ENCODE results near the gene ZNF687. TPM values are rescaled to one million over a fixed set of nuclear protein-coding genes. Genes with fewer than 3 reads are reported as not detected.

ZNF687 gene
- total RNA-seq, 1 donor from 2014 or later = 32.1 TPM

DNA sequence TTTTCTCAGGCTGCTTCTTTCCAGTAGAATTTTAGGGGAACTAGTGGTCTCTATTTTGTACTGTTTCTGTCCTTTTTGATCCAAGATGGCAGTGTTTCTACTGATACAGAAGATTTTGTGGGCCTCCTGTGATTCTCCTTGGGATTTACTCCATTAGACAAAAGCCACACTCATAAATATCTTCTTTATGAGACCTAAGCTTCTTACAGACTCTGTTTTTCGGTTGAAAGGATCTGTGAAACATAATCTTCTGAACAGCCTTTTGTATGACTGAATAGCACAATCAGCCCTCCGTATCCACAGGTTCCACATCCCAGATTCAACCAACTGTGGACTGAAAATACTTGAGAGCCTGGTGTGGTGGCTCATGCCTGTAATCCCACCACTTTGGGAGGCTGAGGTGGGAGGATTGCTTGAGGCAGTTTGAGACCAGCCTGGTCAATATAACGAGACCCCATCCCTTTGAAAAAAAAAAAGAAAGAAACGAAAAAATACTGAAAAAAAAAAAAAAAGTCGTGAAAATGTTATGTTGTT lies 38.3 kb upstream of the ZNF687 start:
- Mint-ChIP-seq H3K36me3 (peaks cover 49% of the 10 kb centered on the region), H3K27ac (no peak overlapping the region)
- TF ChIP-seq, protein P1, sequence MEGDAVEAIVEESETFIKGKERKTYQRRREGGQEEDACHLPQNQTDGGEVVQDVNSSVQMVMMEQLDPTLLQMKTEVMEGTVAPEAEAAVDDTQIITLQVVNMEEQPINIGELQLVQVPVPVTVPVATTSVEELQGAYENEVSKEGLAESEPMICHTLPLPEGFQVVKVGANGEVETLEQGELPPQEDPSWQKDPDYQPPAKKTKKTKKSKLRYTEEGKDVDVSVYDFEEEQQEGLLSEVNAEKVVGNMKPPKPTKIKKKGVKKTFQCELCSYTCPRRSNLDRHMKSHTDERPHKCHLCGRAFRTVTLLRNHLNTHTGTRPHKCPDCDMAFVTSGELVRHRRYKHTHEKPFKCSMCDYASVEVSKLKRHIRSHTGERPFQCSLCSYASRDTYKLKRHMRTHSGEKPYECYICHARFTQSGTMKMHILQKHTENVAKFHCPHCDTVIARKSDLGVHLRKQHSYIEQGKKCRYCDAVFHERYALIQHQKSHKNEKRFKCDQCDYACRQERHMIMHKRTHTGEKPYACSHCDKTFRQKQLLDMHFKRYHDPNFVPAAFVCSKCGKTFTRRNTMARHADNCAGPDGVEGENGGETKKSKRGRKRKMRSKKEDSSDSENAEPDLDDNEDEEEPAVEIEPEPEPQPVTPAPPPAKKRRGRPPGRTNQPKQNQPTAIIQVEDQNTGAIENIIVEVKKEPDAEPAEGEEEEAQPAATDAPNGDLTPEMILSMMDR (IDR thresholded peaks at IDR 0.05; ENCODE audit: unreplicated experiment) = no peak

DNA sequence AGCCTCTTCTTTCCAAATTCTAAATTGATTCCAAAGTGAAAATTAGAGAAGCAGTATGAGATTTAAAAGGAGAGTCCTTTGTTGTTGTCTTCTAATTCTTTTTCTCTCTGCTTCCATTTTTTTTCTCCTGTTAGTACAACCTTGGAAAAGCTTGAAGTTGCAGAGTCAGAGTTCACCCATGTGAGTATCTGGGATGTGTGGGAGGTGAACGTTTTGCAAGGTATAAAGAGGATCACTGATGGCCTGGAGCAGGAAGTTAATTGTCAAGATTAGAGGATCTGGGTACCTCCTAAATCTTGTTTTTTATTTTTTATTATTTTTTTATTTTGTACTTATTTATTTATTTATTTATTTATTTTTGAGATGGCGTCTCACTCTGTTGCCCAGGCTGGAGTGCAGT lies 35.3 kb upstream of the ZNF687 start:
- H3K27ac Mint-ChIP-seq = no peak overlapping the region
- peaks cover 54% of the 10 kb centered on the region for H3K36me3 Mint-ChIP-seq
- H3K4me3 Mint-ChIP-seq = no peak overlapping the region
- H3K27me3 Mint-ChIP-seq (ENCODE audit: low read depth) = no peaks in the 10 kb centered on the region
- no peaks in the 10 kb centered on the region for H3K4me1 Mint-ChIP-seq
- no peaks in the 10 kb centered on the region for H3K9me3 Mint-ChIP-seq
- no peak for DNase-seq (ENCODE audit: low spot score in 2 of 2, unreplicated experiment in 2 of 2)
- TF ChIP-seq, protein P1 (IDR thresholded peaks at IDR 0.05; ENCODE audit: unreplicated experiment) = no peak

More for the DNA sequence above, 38.3 kb upstream of the ZNF687 start:
- Mint-ChIP-seq H3K27me3 (ENCODE audit: low read depth) (no peaks in the 10 kb centered on the region), H3K9me3 (no peaks in the 10 kb centered on the region), H3K4me1 (no peaks in the 10 kb centered on the region), H3K4me3 (no peak overlapping the region)
- no peak for DNase-seq (ENCODE audit: low spot score in 2 of 2, unreplicated experiment in 2 of 2)

DNA sequence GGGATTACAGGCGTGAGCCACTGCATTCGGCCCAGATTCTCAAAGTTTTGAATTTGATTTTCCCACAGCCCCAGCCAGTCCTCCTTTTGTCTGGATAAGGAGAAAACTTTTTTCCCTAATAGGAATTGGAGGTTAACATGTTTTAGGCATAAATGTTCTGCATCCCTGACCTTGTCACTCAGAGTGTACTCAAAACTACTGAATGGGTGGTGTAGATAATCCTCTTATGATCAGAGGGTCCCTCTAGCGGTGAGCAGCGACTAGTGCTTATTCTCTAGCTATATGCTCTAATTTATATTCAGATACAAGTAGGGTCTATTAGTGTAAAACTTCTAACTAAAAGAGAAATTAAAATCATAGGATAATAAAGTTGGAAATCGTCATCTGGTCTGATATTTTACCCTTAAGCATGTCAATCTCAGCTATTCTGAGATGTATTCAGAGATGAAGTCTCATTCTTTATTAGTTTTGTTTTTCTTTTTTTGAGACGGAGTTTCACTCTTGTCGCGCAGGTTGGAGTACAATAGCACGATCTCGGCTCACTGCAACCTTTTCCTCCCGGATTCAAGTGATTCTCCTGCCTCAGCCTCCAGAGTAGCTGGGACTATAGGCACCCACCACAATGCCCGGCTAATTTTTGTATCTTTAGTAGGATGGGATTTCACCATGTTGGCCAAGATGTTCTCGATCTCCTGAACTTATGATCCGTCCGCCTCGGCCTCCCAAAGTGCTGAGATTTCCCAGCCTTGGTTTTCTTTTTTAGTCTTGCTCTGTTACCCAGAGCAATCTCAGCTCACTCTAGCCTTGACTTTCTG lies 30.2 kb upstream of the ZNF687 start:
- TF ChIP-seq, protein P1 (IDR thresholded peaks at IDR 0.05; ENCODE audit: unreplicated experiment) = peak; percentile 73
- peaks cover 19% of the 10 kb centered on the region for H3K36me3 Mint-ChIP-seq
- H3K27me3 Mint-ChIP-seq (ENCODE audit: low read depth) = no peaks in the 10 kb centered on the region
- peak in 1 of 2 experiments; percentile 27 for DNase-seq (ENCODE audit: low spot score in 2 of 2, unreplicated experiment in 2 of 2)
- H3K9me3 Mint-ChIP-seq = no peaks in the 10 kb centered on the region
- peak overlapping the region; percentile 69 for H3K27ac Mint-ChIP-seq
- peaks cover 11% of the 10 kb centered on the region for H3K4me1 Mint-ChIP-seq
- no peak overlapping the region for H3K4me3 Mint-ChIP-seq

DNA sequence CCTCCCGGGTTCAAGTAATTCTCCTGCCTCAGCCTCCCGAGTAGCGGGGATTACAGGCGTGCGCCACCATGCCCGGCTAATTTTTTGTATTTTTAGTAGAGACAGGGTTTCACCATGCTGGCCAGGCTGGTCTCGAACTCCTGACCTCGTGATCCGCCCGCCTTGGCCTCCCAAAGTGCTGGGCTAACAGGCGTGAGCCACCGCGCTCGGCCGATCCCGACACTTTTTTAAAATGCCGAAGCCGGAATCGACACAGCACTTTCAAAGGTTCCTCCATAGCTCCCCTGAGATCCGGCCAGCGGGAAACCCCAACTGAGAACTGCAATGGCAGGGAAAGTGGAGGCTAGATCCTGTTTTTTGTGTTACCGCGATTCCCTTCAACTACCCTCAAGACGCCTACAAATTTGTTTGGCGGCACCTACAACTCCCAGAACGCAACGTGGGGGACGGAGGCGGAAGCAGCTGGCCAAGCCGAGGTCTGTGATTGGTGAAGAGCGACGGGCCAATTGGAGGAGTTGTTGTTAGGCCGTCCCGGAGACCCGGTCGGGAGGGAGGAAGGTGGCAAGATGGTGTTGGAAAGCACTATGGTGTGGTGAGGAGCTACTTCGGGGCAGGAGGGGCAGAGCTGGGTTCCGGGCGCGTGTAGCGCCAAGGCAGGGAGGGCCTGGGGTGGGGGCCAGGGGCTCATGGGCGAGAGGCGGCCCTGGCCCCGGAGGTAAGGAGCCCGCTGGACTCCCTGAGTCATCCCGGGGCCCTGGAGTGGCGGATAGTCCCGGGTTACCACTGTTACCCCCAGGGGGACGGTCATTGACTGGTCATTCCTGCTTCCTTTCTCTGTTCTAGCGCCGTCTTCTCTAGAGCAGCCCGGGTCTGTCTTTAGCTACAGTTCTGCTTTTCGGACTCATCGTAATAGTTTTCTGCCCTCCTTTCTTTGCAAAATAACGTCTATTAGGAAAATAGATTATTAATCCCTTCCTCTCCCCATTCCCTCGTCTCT lies 27.6 kb upstream of the ZNF687 start, which contains the start of gene PSMD4:
Gene PSMD4, plus strand, starts transcription at position 518 of the 997 bp plus-strand sequence. Its CDS starts 49 bp downstream, at position 567.
- H3K4me1 Mint-ChIP-seq = peaks cover 15% of the 10 kb centered on the region
- H3K9me3 Mint-ChIP-seq = no peaks in the 10 kb centered on the region
- DNase-seq (ENCODE audit: low spot score in 2 of 2, unreplicated experiment in 2 of 2) = peak; percentile 73 to 84
- no peaks in the 10 kb centered on the region for H3K27me3 Mint-ChIP-seq (ENCODE audit: low read depth)
- peaks cover 13% of the 10 kb centered on the region for H3K36me3 Mint-ChIP-seq
- peak within 1 kb of the TSS; percentile 82 for H3K27ac Mint-ChIP-seq
- H3K4me3 Mint-ChIP-seq = peak within 1 kb of the TSS; percentile 77
- TF ChIP-seq, protein P1 (IDR thresholded peaks at IDR 0.05; ENCODE audit: unreplicated experiment) = no peak

DNA sequence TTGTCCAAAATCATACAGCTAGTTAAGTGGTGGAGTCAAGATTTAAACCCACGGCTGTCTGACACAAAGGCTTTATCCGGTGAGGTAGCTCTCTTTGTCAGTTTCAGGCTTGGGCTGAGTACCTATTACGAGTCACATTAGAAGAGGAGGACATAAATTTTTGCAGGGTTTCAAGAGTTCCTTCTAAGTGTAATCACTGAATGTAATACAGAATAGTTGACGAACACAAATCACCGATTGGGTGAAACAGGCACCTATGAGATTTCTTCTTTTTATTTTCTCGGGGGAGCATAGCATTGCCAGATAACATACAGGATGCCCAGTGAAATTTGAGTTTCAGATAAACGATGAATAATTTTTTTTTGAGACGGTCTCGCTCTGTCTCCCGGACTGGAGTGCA lies 26.7 kb upstream of the ZNF687 start:
- no peaks in the 10 kb centered on the region for H3K27me3 Mint-ChIP-seq (ENCODE audit: low read depth)
- H3K36me3 Mint-ChIP-seq = peaks cover 9% of the 10 kb centered on the region
- H3K27ac Mint-ChIP-seq = peak overlapping the region; percentile 82
- no peaks in the 10 kb centered on the region for H3K9me3 Mint-ChIP-seq
- H3K4me1 Mint-ChIP-seq = peaks cover 15% of the 10 kb centered on the region
- DNase-seq (ENCODE audit: low spot score in 2 of 2, unreplicated experiment in 2 of 2) = no peak
- peak overlapping the region; percentile 77 for H3K4me3 Mint-ChIP-seq
- TF ChIP-seq, protein P1 (IDR thresholded peaks at IDR 0.05; ENCODE audit: unreplicated experiment) = no peak

Measured in mesothelial cell of epicardium (in vitro differentiated cells).